GM12878 (cell line): ENCODE results near the gene NRAS. TPM values are rescaled to one million over a fixed set of nuclear protein-coding genes. Genes with fewer than 3 reads are reported as not detected.

Source experiments
- ATAC-seq: fragments of 200-7000 bp; cut with Tn5 transposase; 3 replicates; pipeline ENCODE4 v1.9.1; 2020; ENCODE audit warnings: mild to moderate bottlenecking, moderate library complexity
- BruUV-seq: library from RNA; stranded (reverse); fragments of 400-500 nt; replicated peaks from 2 replicates; lab custom pipeline; 2021; lab: Mats Ljungman, UMichigan
- CTCF ChIA-PET: fragments of 300-600 bp; sonication (Branson Sonifier 250); formaldehyde crosslinking; extraction: SDS; loops from one replicate; lab custom pipeline; 2021; ENCODE audit warnings: inconsistent platforms; lab: Yijun Ruan, JAX
- POLR2A ChIA-PET: fragments of 350-600 bp; formaldehyde crosslinking; extraction: SDS; loops from one replicate; lab custom pipeline; 2021; ENCODE audit warnings: inconsistent platforms; lab: Charles Lee
- RAD21 ChIA-PET: fragments of 300-600 bp; sonication (Branson Sonifier 250); formaldehyde crosslinking; loops from one replicate; lab custom pipeline; 2023; ENCODE audit warnings: antibody characterized with exemption; ENCODE audit not compliant: unreplicated experiment; lab: Charles Lee
- SMC1A ChIA-PET: fragments of 300-600 bp; sonication (Branson Sonifier 250); formaldehyde crosslinking; loops from one replicate; lab custom pipeline; 2023; ENCODE audit not compliant: unreplicated experiment, uncharacterized antibody; lab: Charles Lee
- DNase-seq: peaks from one replicate; pipeline ENCODE4 v3.0.0-alpha.2; 2011; ENCODE audit warnings: low read depth, low spot score
- FAIRE-seq: peaks from 3 replicates; lab custom pipeline; 2011; peaks lifted over from hg19 to GRCh38; lab: Jason Lieb, UNC
- H2AFZ ChIP-seq: 2 replicates; pipeline ENCODE4 v1.6.0; 2011; ENCODE audit warnings: low read depth, low read length, control low read depth; ENCODE audit not compliant: control insufficient read depth
- H3K27ac ChIP-seq: 2 replicates; pipeline ENCODE4 v1.5.1; 2011; ENCODE audit warnings: control low read depth; ENCODE audit not compliant: control insufficient read depth, insufficient read depth
- H3K27me3 ChIP-seq, 2 experiments: replicated peaks in 1 of 2; 2 replicates each; pipeline versions ENCODE4 v1.6.0 to v1.6.1; 2011; ENCODE audit warnings: low read length in 1 of 2; ENCODE audit not compliant: control insufficient read depth in 2 of 2, insufficient read depth in 2 of 2
- H3K36me3 ChIP-seq, 2 experiments: 2 replicates each; pipeline ENCODE4 v1.5.1; 2011; ENCODE audit warnings: low read length in 1 of 2; ENCODE audit not compliant: control insufficient read depth in 2 of 2, insufficient read depth in 2 of 2
- H3K4me1 ChIP-seq: 2 replicates; pipeline ENCODE4 v1.6.1; 2011; ENCODE audit warnings: mild to moderate bottlenecking, low read length, moderate library complexity, mixed read lengths; ENCODE audit not compliant: control insufficient read depth, insufficient read depth
- H3K4me2 ChIP-seq: 2 replicates; pipeline ENCODE4 v1.6.0; 2011; ENCODE audit warnings: control low read depth; ENCODE audit not compliant: control insufficient read depth, insufficient read depth
- H3K4me3 ChIP-seq: fragments of 200-600 bp; sonication (generic); 2 replicates; pipeline ENCODE4 v1.5.1; 2016
- H3K79me2 ChIP-seq: 2 replicates; pipeline ENCODE4 v1.6.0; 2011; ENCODE audit warnings: low read length; ENCODE audit not compliant: control insufficient read depth, insufficient read depth
- H3K9ac ChIP-seq: 2 replicates; pipeline ENCODE4 v1.8.0; 2011; ENCODE audit warnings: low read length, control low read depth, mixed read lengths; ENCODE audit not compliant: control insufficient read depth, insufficient read depth
- H3K9me3 ChIP-seq: replicated peaks from 3 replicates; pipeline ENCODE4 v1.5.1; 2011; ENCODE audit warnings: mild to moderate bottlenecking, low read length; ENCODE audit not compliant: control insufficient read depth, insufficient read depth
- H4K20me1 ChIP-seq: 2 replicates; pipeline ENCODE4 v1.6.0; 2011; ENCODE audit not compliant: control insufficient read depth, insufficient read depth
- BRCA1 ChIP-seq: IDR thresholded peaks from 2 replicates; pipeline ENCODE4 v1.6.1; 2011; ENCODE audit warnings: low read depth, low read length, improper control_type of control experiment
- CHD2 ChIP-seq: IDR thresholded peaks from 2 replicates; pipeline ENCODE4 v1.6.1; 2011; ENCODE audit warnings: low read depth, low read length, improper control_type of control experiment, borderline replicate concordance
- CREB1 ChIP-seq: IDR thresholded peaks from 2 replicates; pipeline ENCODE4 v1.6.1; 2012; ENCODE audit warnings: low read depth, mild to moderate bottlenecking, inconsistent platforms
- ETV6 ChIP-seq, 2 experiments: fragments of 450-650 bp in 1 of 2; IDR thresholded peaks in 1 of 2; conservative IDR thresholded peaks in 1 of 2; 2 replicates each; pipeline ENCODE4 v1.6.1; 2014; ENCODE audit warnings: antibody characterized with exemption in 1 of 2, borderline replicate concordance in 1 of 2, low read depth in 1 of 2, mild to moderate bottlenecking in 1 of 2, moderate library complexity in 1 of 2
- HDAC2 ChIP-seq: fragments of 200-600 bp; sonication (generic); IDR thresholded peaks from 2 replicates; pipeline ENCODE4 v1.6.1; 2017
- MTA2 ChIP-seq: fragments of 450-650 bp; IDR thresholded peaks from 2 replicates; pipeline ENCODE4 v1.6.1; 2016; ENCODE audit warnings: low read depth, mild to moderate bottlenecking, moderate library complexity
- NFYA ChIP-seq: IDR thresholded peaks from 2 replicates; pipeline ENCODE4 v1.6.1; 2011; ENCODE audit warnings: low read depth, mild to moderate bottlenecking, low read length, improper control_type of control experiment, borderline replicate concordance
- NFYB ChIP-seq: IDR thresholded peaks from 2 replicates; pipeline ENCODE4 v1.6.1; 2011; ENCODE audit warnings: low read depth, mild to moderate bottlenecking, low read length, improper control_type of control experiment, moderate library complexity; ENCODE audit not compliant: insufficient read depth
- NR2C1 ChIP-seq: fragments of 450-650 bp; IDR thresholded peaks from 2 replicates; pipeline ENCODE4 v1.6.1; 2017; ENCODE audit warnings: antibody characterized with exemption, mild to moderate bottlenecking, moderate library complexity
- PAX8 ChIP-seq: fragments of 450-650 bp; IDR thresholded peaks from 2 replicates; pipeline ENCODE4 v1.6.1; 2017; ENCODE audit warnings: mild to moderate bottlenecking, moderate library complexity
- SREBF1 ChIP-seq: IDR thresholded peaks from 2 replicates; pipeline ENCODE4 v1.6.1; 2012; ENCODE audit warnings: mild to moderate bottlenecking, low read length
- TBL1XR1 ChIP-seq: IDR thresholded peaks from 2 replicates; pipeline ENCODE4 v1.6.1; 2012; ENCODE audit warnings: low read depth, low read length, improper control_type of control experiment
- TCF12 ChIP-seq: IDR thresholded peaks from 2 replicates; pipeline ENCODE4 v1.6.1; 2011; ENCODE audit warnings: low read depth, mild to moderate bottlenecking, low read length
- ZZZ3 ChIP-seq: IDR thresholded peaks from 2 replicates; pipeline ENCODE4 v1.6.1; 2011; ENCODE audit warnings: low read depth; ENCODE audit not compliant: control insufficient read depth, insufficient read length
- WGBS: methylation state at CpG from one replicate; pipeline ENCODE4 v1.1.6; 2016; ENCODE audit warnings: low lambda C conversion rate; ENCODE audit not compliant: insufficient replicate concordance, insufficient coverage; ENCODE audit errors: missing lambda C conversion rate; 5-methylcytosine and 5-hydroxymethylcytosine counted together
- in situ Hi-C: fragments of 300-500 bp; cut with MboI; formaldehyde crosslinking; loops from 9 replicates; pipeline ENCODE4 v1.14.3; 2018; ENCODE audit warnings: mixed read lengths
- intact Hi-C: fragments of 100-400 bp; cut with micrococcal nuclease; formaldehyde crosslinking; loops from one replicate; pipeline ENCODE4 v1.14.2; 2022; ENCODE audit not compliant: unreplicated experiment
- polyA plus RNA-seq, 11 experiments: library from polyadenylated mRNA; depleted of rRNA in 4 of 11; unstranded in 6 of 11; stranded (reverse) in 5 of 11; fragments of >200 nt; fragmentation: Nextera tagmentation in 4 of 11; fragmentation: Illumina TruSeq in 1 of 11; extraction: Ambion mirVana in 4 of 11; extraction: Trizol in 1 of 11; gene quantifications; 1 replicate in 1 of 11; 2 replicates in 10 of 11; pipeline versions ENCODE4 v1.2.1 to v1.2.3, GENCODE V29; 2011 to 2016; ENCODE audit warnings: inconsistent platforms in 2 of 11, missing spikeins in 2 of 11, low read depth in 1 of 11
- total RNA-seq, 4 experiments: library from RNA; depleted of rRNA in 3 of 4; stranded (reverse); fragments of >200 nt in 3 of 4; fragmentation: Illumina TruSeq in 1 of 4; extraction: Trizol in 1 of 4; gene quantifications; 2 replicates each; pipeline versions ENCODE4 v1.2.1 to v1.2.3, GENCODE V29; 2013 to 2021
- TF ChIP-seq, protein P1 (sequence below): fragments of 450-650 bp; IDR thresholded peaks from 2 replicates; pipeline ENCODE4 v1.6.1; 2016; ENCODE audit warnings: mild to moderate bottlenecking, moderate library complexity, borderline replicate concordance
- TF ChIP-seq, protein P2 (sequence below): fragments of 450-650 bp; IDR thresholded peaks from 2 replicates; pipeline ENCODE4 v1.6.1; 2017; ENCODE audit warnings: mild to moderate bottlenecking, moderate library complexity

Gene NRAS
- total and polyA plus RNA-seq, 10 of the 15 experiments (the other 5 are each of a cell fraction or from before 2014, with no cell fraction given) = 31.7 to 73.2 (median 66.2) TPM

DNA sequence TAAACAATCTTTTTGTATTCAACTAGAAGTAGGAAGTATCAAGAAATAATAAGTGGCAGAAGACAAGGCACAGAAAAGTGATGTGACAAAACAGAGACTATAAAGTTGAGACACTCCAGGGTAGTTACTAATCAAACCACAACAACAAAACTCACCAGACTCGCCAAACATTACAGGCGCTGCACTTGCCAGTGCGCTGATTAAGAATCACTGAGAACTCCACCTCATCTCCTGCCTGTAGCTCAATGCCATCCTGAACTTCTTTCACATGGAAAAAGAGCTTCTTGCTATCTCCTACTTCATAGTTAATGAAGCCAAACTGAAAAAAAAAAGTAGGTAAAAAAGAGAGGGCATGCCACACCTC, 2.8 kb upstream of the NRAS start:
- intact Hi-C loops = no loop called here
- Histone ChIP-seq H3K9ac (no peak overlapping the region), H3K4me2 (no peak overlapping the region), H3K4me3 (no peak overlapping the region), H3K4me1 (no peaks in the 10 kb centered on the region), H3K36me3 (peaks cover 9 to 32% of the 10 kb centered on the region in 2 experiments), H2AFZ (no peak overlapping the region), H3K27ac (no peak overlapping the region), H3K9me3 (no peaks in the 10 kb centered on the region), H3K79me2 (peaks cover 20% of the 10 kb centered on the region), H3K27me3 (no peaks in the 10 kb centered on the region), H4K20me1 (no peaks in the 10 kb centered on the region)
- ChIA-PET RAD21 (no interaction called here), POLR2A (interaction anchor here (0.6 to 5.1 kb wide), 3 partner anchors 13 to 38 kb away, joined by 3 to 36 read pairs (median 4); partner anchors contain the start of gene CSDE1), SMC1A (interaction anchor here (0.7 to 1.7 kb wide), 5 partner anchors 9 to 297 kb away, joined by 3 to 6 read pairs (median 4); no protein-coding TSS in a partner anchor), CTCF (interaction anchor here (0.8 to 1.5 kb wide), 5 partner anchors 9 to 38 kb away, joined by 3 to 4 read pairs (median 3); partner anchors contain the start of gene CSDE1)
- no TSS peak for BruUV-seq
- DNase-seq (no peak), FAIRE-seq (no peak), ATAC-seq (no peak)
- WGBS = 41% methylated on average over 3 of the region's 3 CpGs
- in situ Hi-C loops = no loop called here
- no peak for TF ChIP-seq TBL1XR1
- TF ChIP-seq, protein P1, sequence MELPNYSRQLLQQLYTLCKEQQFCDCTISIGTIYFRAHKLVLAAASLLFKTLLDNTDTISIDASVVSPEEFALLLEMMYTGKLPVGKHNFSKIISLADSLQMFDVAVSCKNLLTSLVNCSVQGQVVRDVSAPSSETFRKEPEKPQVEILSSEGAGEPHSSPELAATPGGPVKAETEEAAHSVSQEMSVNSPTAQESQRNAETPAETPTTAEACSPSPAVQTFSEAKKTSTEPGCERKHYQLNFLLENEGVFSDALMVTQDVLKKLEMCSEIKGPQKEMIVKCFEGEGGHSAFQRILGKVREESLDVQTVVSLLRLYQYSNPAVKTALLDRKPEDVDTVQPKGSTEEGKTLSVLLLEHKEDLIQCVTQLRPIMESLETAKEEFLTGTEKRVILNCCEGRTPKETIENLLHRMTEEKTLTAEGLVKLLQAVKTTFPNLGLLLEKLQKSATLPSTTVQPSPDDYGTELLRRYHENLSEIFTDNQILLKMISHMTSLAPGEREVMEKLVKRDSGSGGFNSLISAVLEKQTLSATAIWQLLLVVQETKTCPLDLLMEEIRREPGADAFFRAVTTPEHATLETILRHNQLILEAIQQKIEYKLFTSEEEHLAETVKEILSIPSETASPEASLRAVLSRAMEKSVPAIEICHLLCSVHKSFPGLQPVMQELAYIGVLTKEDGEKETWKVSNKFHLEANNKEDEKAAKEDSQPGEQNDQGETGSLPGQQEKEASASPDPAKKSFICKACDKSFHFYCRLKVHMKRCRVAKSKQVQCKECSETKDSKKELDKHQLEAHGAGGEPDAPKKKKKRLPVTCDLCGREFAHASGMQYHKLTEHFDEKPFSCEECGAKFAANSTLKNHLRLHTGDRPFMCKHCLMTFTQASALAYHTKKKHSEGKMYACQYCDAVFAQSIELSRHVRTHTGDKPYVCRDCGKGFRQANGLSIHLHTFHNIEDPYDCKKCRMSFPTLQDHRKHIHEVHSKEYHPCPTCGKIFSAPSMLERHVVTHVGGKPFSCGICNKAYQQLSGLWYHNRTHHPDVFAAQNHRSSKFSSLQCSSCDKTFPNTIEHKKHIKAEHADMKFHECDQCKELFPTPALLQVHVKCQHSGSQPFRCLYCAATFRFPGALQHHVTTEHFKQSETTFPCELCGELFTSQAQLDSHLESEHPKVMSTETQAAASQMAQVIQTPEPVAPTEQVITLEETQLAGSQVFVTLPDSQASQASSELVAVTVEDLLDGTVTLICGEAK = no peak
- no peak for TF ChIP-seq ETV6 (conservative IDR thresholded peaks at IDR 0.05 in 1 of 2, IDR thresholded peaks at IDR 0.05 in 1 of 2; ENCODE audit: borderline replicate concordance in 1 of 2, low read depth in 1 of 2)
- TF ChIP-seq, protein P2, sequence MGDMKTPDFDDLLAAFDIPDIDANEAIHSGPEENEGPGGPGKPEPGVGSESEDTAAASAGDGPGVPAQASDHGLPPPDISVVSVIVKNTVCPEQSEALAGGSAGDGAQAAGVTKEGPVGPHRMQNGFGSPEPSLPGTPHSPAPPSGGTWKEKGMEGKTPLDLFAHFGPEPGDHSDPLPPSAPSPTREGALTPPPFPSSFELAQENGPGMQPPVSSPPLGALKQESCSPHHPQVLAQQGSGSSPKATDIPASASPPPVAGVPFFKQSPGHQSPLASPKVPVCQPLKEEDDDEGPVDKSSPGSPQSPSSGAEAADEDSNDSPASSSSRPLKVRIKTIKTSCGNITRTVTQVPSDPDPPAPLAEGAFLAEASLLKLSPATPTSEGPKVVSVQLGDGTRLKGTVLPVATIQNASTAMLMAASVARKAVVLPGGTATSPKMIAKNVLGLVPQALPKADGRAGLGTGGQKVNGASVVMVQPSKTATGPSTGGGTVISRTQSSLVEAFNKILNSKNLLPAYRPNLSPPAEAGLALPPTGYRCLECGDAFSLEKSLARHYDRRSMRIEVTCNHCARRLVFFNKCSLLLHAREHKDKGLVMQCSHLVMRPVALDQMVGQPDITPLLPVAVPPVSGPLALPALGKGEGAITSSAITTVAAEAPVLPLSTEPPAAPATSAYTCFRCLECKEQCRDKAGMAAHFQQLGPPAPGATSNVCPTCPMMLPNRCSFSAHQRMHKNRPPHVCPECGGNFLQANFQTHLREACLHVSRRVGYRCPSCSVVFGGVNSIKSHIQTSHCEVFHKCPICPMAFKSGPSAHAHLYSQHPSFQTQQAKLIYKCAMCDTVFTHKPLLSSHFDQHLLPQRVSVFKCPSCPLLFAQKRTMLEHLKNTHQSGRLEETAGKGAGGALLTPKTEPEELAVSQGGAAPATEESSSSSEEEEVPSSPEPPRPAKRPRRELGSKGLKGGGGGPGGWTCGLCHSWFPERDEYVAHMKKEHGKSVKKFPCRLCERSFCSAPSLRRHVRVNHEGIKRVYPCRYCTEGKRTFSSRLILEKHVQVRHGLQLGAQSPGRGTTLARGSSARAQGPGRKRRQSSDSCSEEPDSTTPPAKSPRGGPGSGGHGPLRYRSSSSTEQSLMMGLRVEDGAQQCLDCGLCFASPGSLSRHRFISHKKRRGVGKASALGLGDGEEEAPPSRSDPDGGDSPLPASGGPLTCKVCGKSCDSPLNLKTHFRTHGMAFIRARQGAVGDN = no peak
- no peak for TF ChIP-seq MTA2
- TF ChIP-seq CREB1 = no peak
- no peak for TF ChIP-seq PAX8
- TF ChIP-seq CHD2 = no peak
- TF ChIP-seq SREBF1 = no peak
- no peak for TF ChIP-seq NFYB
- no peak for TF ChIP-seq NFYA
- TF ChIP-seq ZZZ3 = no peak
- no peak for TF ChIP-seq HDAC2
- TF ChIP-seq NR2C1 = no peak
- TF ChIP-seq BRCA1 = no peak
- TF ChIP-seq TCF12 = no peak
